CD4-positive, CD25-positive, alpha-beta regulatory T cell (primary cell): ENCODE measurements around the gene EMP2. TPM values are rescaled to one million over a fixed set of nuclear protein-coding genes. Genes with fewer than 3 reads are reported as not detected.
A peak's percentile ranks its signal among the peaks of the same experiment; 100 is the strongest.

Source experiments
- ATAC-seq, 2 donors: fragments of 150-1000 bp; cut with Tn5 transposase; one replicate each; pipeline ENCODE4 v1.10.0; 2021; ENCODE audit warnings: low read depth in 2 of 2, moderate number of reproducible peaks in 2 of 2, moderate library complexity in 1 of 2
- DNase-seq, 3 donors: peaks; one replicate each; pipeline versions ENCODE4 v3.0.0 to v3.0.0-alpha.2; 2012 to 2022; ENCODE audit warnings: mixed read lengths in 1 of 3
- H3K27ac ChIP-seq: one replicate; pipeline ENCODE4 v1.7.0; 2013; ENCODE audit warnings: mild to moderate bottlenecking, low read length; ENCODE audit not compliant: insufficient read depth, poor library complexity, severe bottlenecking
- H3K27me3 ChIP-seq: one replicate; pipeline ENCODE4 v1.7.0; 2013; ENCODE audit warnings: low read length; ENCODE audit not compliant: control insufficient read depth, insufficient read depth
- H3K36me3 ChIP-seq: one replicate; pipeline ENCODE4 v1.7.0; 2013; ENCODE audit warnings: mild to moderate bottlenecking, low read length, moderate library complexity; ENCODE audit not compliant: control insufficient read depth, insufficient read depth
- H3K4me1 ChIP-seq: 2 replicates; pipeline ENCODE4 v1.7.0; 2013; ENCODE audit warnings: mild to moderate bottlenecking, low read length; ENCODE audit not compliant: insufficient read depth, control insufficient read depth, poor library complexity, severe bottlenecking
- H3K4me3 ChIP-seq: one replicate; pipeline ENCODE4 v1.7.0; 2013; ENCODE audit warnings: low read depth, mild to moderate bottlenecking, low read length, moderate library complexity
- H3K9me3 ChIP-seq, 2 experiments: 1 replicate in 1 of 2; 2 replicates in 1 of 2; pipeline ENCODE4 v1.7.0; 2013; ENCODE audit warnings: low read length in 2 of 2, mild to moderate bottlenecking in 1 of 2, moderate library complexity in 1 of 2; ENCODE audit not compliant: control insufficient read depth in 2 of 2
- H3K27ac Mint-ChIP-seq, 3 donors: one replicate each; pipeline ENCODE4 v1.8.0; 2020 to 2022; ENCODE audit warnings: mild to moderate bottlenecking in 3 of 3, mixed read lengths in 3 of 3, moderate library complexity in 2 of 3
- H3K27me3 Mint-ChIP-seq: one replicate; pipeline ENCODE4 v1.8.0; 2022; ENCODE audit warnings: mild to moderate bottlenecking, mixed read lengths
- H3K36me3 Mint-ChIP-seq: one replicate; pipeline ENCODE4 v1.8.0; 2020; ENCODE audit warnings: mixed read lengths
- H3K4me1 Mint-ChIP-seq, 4 donors: one replicate each; pipeline ENCODE4 v1.8.0; 2020 to 2022; ENCODE audit warnings: mixed read lengths in 4 of 4, mild to moderate bottlenecking in 1 of 4
- H3K4me3 Mint-ChIP-seq, 4 donors: one replicate each; pipeline ENCODE4 v1.8.0; 2020 to 2022; ENCODE audit warnings: mild to moderate bottlenecking in 4 of 4, mixed read lengths in 4 of 4, moderate library complexity in 3 of 4
- H3K9me3 Mint-ChIP-seq, 7 donors: one replicate each; pipeline ENCODE4 v1.8.0; 2020 to 2022; ENCODE audit warnings: mixed read lengths in 7 of 7, mild to moderate bottlenecking in 3 of 7, moderate library complexity in 2 of 7
- polyA plus RNA-seq, 4 donors: library from polyadenylated mRNA; unstranded; fragments of 300-500 nt; fragmentation: Illumina TruSeq; gene quantifications; one replicate each; pipeline ENCODE4 v1.2.3, GENCODE V29; 2021
- total RNA-seq: library from RNA; stranded (reverse); gene quantifications from one replicate; pipeline ENCODE4 v1.2.3, GENCODE V29; 2022

The EMP2 gene
- total and polyA plus RNA-seq, 5 donors from 2014 or later: not detected

DNA sequence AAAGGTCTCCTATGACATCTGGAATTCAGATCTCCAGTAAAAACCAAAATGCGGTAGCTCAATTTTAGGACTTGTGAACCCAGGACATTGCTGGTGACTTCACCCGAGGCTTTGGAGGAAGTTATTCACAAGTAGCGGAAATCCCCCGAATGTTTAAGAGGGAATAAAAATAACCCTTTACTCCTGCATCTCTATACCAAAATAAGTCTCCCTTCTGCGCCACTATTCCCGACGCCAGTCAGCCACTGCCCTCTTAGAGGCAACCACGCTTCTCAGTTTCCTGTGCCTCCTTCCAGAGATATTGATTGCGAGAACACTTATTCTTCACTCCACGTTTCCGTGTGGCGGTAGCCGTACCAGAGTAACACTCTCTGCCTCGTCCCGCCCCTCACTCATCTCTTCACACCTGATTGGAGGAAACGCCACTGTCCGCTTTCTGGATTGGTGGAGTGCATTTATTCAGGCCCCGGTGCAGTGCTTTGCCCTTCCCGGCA, 27.4 kb downstream of the EMP2 start:
- H3K27me3 Mint-ChIP-seq: peaks cover 16% of the 10 kb centered on the region
- Histone ChIP-seq H3K9me3 (peaks cover 5% of the 10 kb centered on the region in 2 experiments), H3K27ac (no peak overlapping the region), H3K27me3 (peaks cover 1% of the 10 kb centered on the region), H3K36me3 (no peaks in the 10 kb centered on the region), H3K4me1 (peaks cover 4% of the 10 kb centered on the region), H3K4me3 (peak overlapping the region; percentile 62)
- peak overlapping the region in 3 of 4 donors; percentile 66 to 91 (median 81) for H3K4me3 Mint-ChIP-seq
- ATAC-seq (peak; percentile 61 to 85), DNase-seq (peak; percentile 12 to 61 (median 35))
- peaks cover 4 to 11% (median 7%) of the 10 kb centered on the region in 7 donors for H3K9me3 Mint-ChIP-seq
- peak overlapping the region in 2 of 3 donors; percentile 81 to 90 for H3K27ac Mint-ChIP-seq
- no peaks in the 10 kb centered on the region for H3K36me3 Mint-ChIP-seq
- H3K4me1 Mint-ChIP-seq: peaks cover 0 to 15% (median 4%) of the 10 kb centered on the region in 4 donors

DNA sequence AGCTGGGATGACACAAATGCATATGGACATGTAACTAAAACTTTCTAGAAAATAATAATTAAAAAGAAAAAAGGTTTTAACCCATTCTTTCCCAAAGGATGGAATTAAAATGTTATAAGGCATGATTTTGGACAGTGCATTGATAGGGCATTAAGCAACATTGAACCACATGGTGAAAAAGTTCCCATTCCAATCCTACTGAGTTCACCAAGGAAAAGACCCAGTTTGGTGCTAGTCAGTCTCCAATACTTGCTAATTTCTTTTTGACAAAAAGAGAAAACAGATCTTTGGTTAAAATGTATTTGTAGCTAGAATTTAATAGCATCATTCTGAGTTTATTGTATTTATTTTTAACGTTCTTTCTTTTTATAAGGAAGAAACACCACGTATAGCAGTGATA, 28.1 kb downstream of the EMP2 start:
- ATAC-seq (no peak), DNase-seq (no peak)
- Histone ChIP-seq H3K9me3 (peaks cover 5% of the 10 kb centered on the region in 2 experiments), H3K4me3 (no peak overlapping the region), H3K4me1 (peaks cover 4% of the 10 kb centered on the region), H3K36me3 (no peaks in the 10 kb centered on the region), H3K27me3 (peaks cover 1% of the 10 kb centered on the region), H3K27ac (no peak overlapping the region)
- Mint-ChIP-seq H3K36me3 (no peaks in the 10 kb centered on the region), H3K4me1 (peaks cover 0 to 15% (median 3%) of the 10 kb centered on the region in 4 donors), H3K27me3 (peaks cover 16% of the 10 kb centered on the region), H3K27ac (peak overlapping the region in 1 of 3 donors; percentile 90), H3K4me3 (no peak overlapping the region), H3K9me3 (peaks cover 6 to 14% (median 9%) of the 10 kb centered on the region in 7 donors)

DNA sequence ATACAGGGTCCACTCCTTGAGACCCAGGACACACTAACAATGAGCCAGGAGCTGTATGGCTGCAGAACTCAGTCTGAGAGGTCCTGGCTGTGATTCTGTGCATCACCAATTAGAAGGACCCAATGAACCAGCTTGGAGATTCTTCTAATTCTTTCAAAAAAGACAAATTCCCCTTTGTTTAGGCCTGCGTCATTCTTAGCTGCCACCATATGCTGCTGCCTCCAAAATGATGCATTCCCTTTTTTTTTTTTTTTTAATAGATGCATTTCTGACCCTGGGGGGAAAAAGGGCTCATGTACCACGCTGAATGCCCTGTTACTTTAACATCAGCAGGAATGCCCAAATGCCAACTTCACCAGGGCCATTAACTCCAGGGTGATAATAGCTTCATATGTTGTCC, 28.5 kb downstream of the EMP2 start:
- ATAC-seq (no peak), DNase-seq (no peak)
- Histone ChIP-seq H3K36me3 (no peaks in the 10 kb centered on the region), H3K27ac (no peak overlapping the region), H3K4me3 (no peak overlapping the region), H3K9me3 (peaks cover 5% of the 10 kb centered on the region in 2 experiments), H3K4me1 (peaks cover 4% of the 10 kb centered on the region), H3K27me3 (peaks cover 1% of the 10 kb centered on the region)
- Mint-ChIP-seq H3K9me3 (peaks cover 6 to 14% (median 9%) of the 10 kb centered on the region in 7 donors), H3K36me3 (no peaks in the 10 kb centered on the region), H3K4me1 (peaks cover 0 to 15% (median 3%) of the 10 kb centered on the region in 4 donors), H3K4me3 (no peak overlapping the region), H3K27ac (no peak overlapping the region), H3K27me3 (peaks cover 16% of the 10 kb centered on the region)

DNA sequence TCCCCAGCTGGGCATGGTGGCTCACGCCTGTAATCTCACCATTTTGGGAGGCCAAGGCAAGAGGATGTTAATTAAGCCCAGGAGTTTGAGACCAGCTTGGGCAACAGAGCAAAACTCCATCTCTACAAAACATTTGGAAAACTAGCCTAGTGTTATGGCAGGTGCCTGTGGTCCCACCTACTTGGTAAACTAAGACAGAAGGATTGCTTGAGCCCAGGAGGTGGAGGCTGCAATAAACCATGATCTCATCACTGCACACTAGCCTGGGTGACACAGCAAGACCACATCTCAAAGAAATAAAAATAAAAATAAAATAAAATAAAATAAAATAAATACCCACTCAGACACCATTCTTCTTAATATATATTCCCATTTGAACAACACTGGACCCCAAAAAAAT, 32.0 kb downstream of the EMP2 start:
- no peak overlapping the region for H3K4me3 Mint-ChIP-seq
- no peaks in the 10 kb centered on the region for H3K27me3 ChIP-seq
- no peak for ATAC-seq

DNA sequence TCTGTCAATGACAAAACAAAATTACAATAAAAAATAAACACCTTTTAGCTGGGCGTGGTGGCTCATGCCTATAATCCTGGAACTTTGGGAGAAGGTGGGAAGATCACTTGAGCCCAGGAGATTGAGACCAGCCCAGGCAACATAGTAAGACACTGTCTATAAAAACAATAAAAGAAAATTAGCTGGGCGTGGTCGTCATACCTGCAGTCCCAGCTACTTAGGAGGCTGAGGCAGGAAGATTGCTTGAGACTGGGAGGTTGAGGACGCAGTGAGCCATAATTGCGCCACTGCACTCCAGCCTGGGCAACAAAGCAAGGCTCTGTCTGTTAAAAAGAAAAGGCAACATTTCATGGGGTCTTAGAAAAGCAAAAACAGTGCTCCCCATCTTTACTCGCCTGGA, 32.7 kb downstream of the EMP2 start:
- Histone ChIP-seq H3K27me3 (no peaks in the 10 kb centered on the region), H3K4me1 (no peaks in the 10 kb centered on the region), H3K36me3 (no peaks in the 10 kb centered on the region), H3K9me3 (peaks cover 5% of the 10 kb centered on the region in 2 experiments), H3K27ac (no peak overlapping the region), H3K4me3 (no peak overlapping the region)
- Mint-ChIP-seq H3K27ac (no peak overlapping the region), H3K36me3 (no peaks in the 10 kb centered on the region), H3K9me3 (peaks cover 0 to 11% (median 7%) of the 10 kb centered on the region in 7 donors), H3K4me1 (peaks cover 0 to 6% (median 0%) of the 10 kb centered on the region in 4 donors), H3K27me3 (peaks cover 8% of the 10 kb centered on the region), H3K4me3 (no peak overlapping the region)
- DNase-seq (no peak), ATAC-seq (no peak)

More for the DNA sequence above, 32.0 kb downstream of the EMP2 start:
- Histone ChIP-seq H3K4me3 (no peak overlapping the region), H3K36me3 (no peaks in the 10 kb centered on the region), H3K4me1 (peaks cover 4% of the 10 kb centered on the region), H3K9me3 (peaks cover 5% of the 10 kb centered on the region in 2 experiments), H3K27ac (no peak overlapping the region)
- Mint-ChIP-seq H3K27ac (no peak overlapping the region), H3K27me3 (peaks cover 8% of the 10 kb centered on the region), H3K36me3 (no peaks in the 10 kb centered on the region), H3K9me3 (peaks cover 0 to 11% (median 7%) of the 10 kb centered on the region in 7 donors), H3K4me1 (peaks cover 0 to 13% (median 0%) of the 10 kb centered on the region in 4 donors)
- DNase-seq: no peak

DNA sequence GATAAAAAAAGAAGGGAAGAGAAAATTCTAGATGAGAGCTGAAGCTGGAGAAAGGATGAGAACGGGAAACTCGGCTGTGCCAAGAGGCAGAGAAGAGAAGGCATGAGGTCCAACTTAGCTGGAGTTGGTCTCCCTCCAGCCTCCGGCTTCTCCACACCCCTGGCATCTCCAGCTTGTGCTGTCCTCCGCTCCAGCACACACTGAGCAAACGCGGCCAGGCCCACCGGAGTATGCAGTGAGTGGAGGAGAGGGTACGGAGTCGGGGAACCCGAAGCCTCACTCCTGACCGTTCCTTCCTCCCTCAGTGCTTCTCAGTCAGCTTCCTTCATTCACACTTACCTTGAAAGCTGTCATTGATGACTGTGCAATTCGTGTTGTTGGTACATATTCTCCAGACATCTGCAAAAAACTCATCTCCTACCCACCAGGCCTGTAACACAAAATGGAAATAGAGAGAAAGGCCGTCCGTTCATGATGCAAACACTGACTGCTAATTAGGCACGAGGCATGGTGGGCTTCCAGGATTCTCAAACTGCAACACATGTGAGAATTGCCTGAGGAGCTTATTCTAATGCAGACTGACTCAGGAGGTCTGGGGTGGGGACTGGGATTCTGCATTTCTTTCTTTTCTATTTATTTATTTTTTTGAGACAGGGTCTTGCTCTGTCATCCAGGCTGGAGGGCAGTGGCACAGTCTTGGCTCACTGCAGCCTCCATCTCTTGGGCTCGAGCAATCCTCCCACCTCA, 37.0 kb downstream of the EMP2 start:
- no peak for ATAC-seq
- Histone ChIP-seq H3K4me1 (no peaks in the 10 kb centered on the region), H3K9me3 (no peaks in the 10 kb centered on the region), H3K27ac (no peak overlapping the region), H3K4me3 (no peak overlapping the region), H3K27me3 (no peaks in the 10 kb centered on the region), H3K36me3 (no peaks in the 10 kb centered on the region)
- Mint-ChIP-seq H3K27ac (no peak overlapping the region), H3K4me1 (no peaks in the 10 kb centered on the region), H3K36me3 (no peaks in the 10 kb centered on the region), H3K9me3 (peaks cover 0 to 7% (median 1%) of the 10 kb centered on the region in 7 donors), H3K4me3 (no peak overlapping the region), H3K27me3 (peaks cover 10% of the 10 kb centered on the region)
- no peak for DNase-seq

DNA sequence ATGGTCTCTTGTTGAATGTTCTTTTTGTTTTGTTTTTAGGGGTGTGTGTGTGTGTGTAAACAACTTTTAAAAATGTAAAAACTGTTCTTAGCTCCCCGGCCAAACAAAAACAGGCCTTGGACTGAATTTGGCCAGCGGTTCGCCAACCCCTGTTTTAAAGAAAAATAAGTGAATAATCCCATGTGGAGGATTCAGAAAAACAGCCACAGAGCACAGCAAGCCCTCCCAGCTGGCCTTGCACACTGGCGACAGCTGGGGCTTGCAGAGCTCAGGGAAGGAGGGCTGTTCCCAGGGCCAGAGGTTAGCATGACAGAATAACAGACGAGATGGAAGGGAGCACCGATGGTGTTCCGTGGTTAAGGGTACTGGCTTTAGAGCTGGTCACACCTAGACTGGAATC, 39.0 kb downstream of the EMP2 start:
- H3K27me3 ChIP-seq: no peaks in the 10 kb centered on the region
- no peak overlapping the region for H3K4me3 ChIP-seq
- H3K4me1 ChIP-seq: no peaks in the 10 kb centered on the region
- ATAC-seq: no peak
- no peaks in the 10 kb centered on the region for H3K4me1 Mint-ChIP-seq
- no peak overlapping the region for H3K27ac ChIP-seq
- H3K4me3 Mint-ChIP-seq: no peak overlapping the region
- H3K9me3 Mint-ChIP-seq: peaks cover 0 to 2% (median 0%) of the 10 kb centered on the region in 7 donors
- no peaks in the 10 kb centered on the region for H3K36me3 Mint-ChIP-seq
- H3K27ac Mint-ChIP-seq: no peak overlapping the region
- H3K9me3 ChIP-seq: no peaks in the 10 kb centered on the region
- no peaks in the 10 kb centered on the region for H3K36me3 ChIP-seq
- DNase-seq: no peak
- peaks cover 10% of the 10 kb centered on the region for H3K27me3 Mint-ChIP-seq
